Left renal cortex interstitium (tissue), 4 donors: ENCODE data around the gene SLC6A3. TPM values are rescaled to one million over a fixed set of nuclear protein-coding genes. Genes with fewer than 3 reads are reported as not detected.
"Not testable (repeated sequence)": the region's sequence is repeated elsewhere in the genome, so short reads cannot be mapped to it uniquely, and the experiment has no call there.

Experiments
- DNase-seq, 4 donors: peaks; one replicate each; pipeline ENCODE4 v3.0.0-alpha.2; 2013; ENCODE audit warnings: low read depth in 4 of 4, low spot score in 2 of 4, missing footprints in 1 of 4
- polyA plus RNA-seq, 4 donors: library from polyadenylated mRNA; unstranded; fragments of 120-200 nt; gene quantifications; one replicate each; pipeline ENCODE4 v1.2.1, GENCODE V29; 2013; ENCODE audit not compliant: insufficient read length in 4 of 4

The SLC6A3 gene
- polyA plus RNA-seq, 4 donors = 0.56 to 0.88 (median 0.67) TPM

- DNase-seq = no peak
Measured at GRCh38 chr5:1465966-1466471, 20.8 kb upstream of the SLC6A3 start.

- no peak for DNase-seq
Measured at GRCh38 chr5:1465117-1465516, 19.9 kb upstream of the SLC6A3 start.

GRCh38 chr5:1464511-1464910 is 19.3 kb upstream of the SLC6A3 start:
- DNase-seq = no peak

- no peak for DNase-seq
Measured at GRCh38 chr5:1464096-1464446, 18.8 kb upstream of the SLC6A3 start.

GRCh38 chr5:1463326-1464095 is 18.3 kb upstream of the SLC6A3 start:
- DNase-seq = no peak

- DNase-seq = no peak
Measured at GRCh38 chr5:1462358-1462757, 17.1 kb upstream of the SLC6A3 start.

- DNase-seq = no peak
Measured at GRCh38 chr5:1461396-1461795, 16.2 kb upstream of the SLC6A3 start.

GRCh38 chr5:1460054-1460682 is 14.9 kb upstream of the SLC6A3 start:
- no peak for DNase-seq

- not testable (repeated sequence) for DNase-seq
Measured at GRCh38 chr5:1459435-1459834, 14.2 kb upstream of the SLC6A3 start.

- DNase-seq = not testable (repeated sequence)
Measured at GRCh38 chr5:1456110-1456881, 11.1 kb upstream of the SLC6A3 start.

GRCh38 chr5:1453613-1454012 is 8.4 kb upstream of the SLC6A3 start:
- DNase-seq = no peak

GRCh38 chr5:1449081-1449630 is 3.9 kb upstream of the SLC6A3 start:
- no peak for DNase-seq

- no peak for DNase-seq
Measured at GRCh38 chr5:1448511-1449011, 3.3 kb upstream of the SLC6A3 start.

GRCh38 chr5:1447671-1448361 is 2.6 kb upstream of the SLC6A3 start:
- no peak for DNase-seq

- no peak for DNase-seq
Measured at GRCh38 chr5:1446602-1447343, 1.5 kb upstream of the SLC6A3 start.

GRCh38 chr5:1445689-1446601 is 705 bp upstream of the SLC6A3 start:
- no peak for DNase-seq

- no peak for DNase-seq
Measured at GRCh38 chr5:1444361-1445189, 665 bp downstream of the SLC6A3 start.

GRCh38 chr5:1443991-1444360 is 1.3 kb downstream of the SLC6A3 start:
- DNase-seq = no peak
